Osteocyte (in vitro differentiated cells): Measurements from ENCODE around the gene TLE7. TPM values are rescaled to one million over a fixed set of nuclear protein-coding genes. Genes with fewer than 3 reads are reported as not detected.

Experiments
- DNase-seq: peaks from one replicate; pipeline ENCODE4 v3.0.0; 2021; ENCODE audit warnings: mixed read lengths; ENCODE audit not compliant: unreplicated experiment; ENCODE audit errors: extremely low spot score
- H3K27ac Mint-ChIP-seq: one replicate; pipeline ENCODE4 v1.8.0; 2021; ENCODE audit warnings: mild to moderate bottlenecking, mixed read lengths; ENCODE audit not compliant: unreplicated experiment
- H3K27me3 Mint-ChIP-seq: one replicate; pipeline ENCODE4 v1.8.0; 2021; ENCODE audit warnings: mixed read lengths; ENCODE audit not compliant: unreplicated experiment
- H3K36me3 Mint-ChIP-seq: one replicate; pipeline ENCODE4 v1.8.0; 2021; ENCODE audit warnings: mixed read lengths; ENCODE audit not compliant: unreplicated experiment
- H3K4me1 Mint-ChIP-seq: one replicate; pipeline ENCODE4 v1.8.0; 2021; ENCODE audit warnings: mixed read lengths; ENCODE audit not compliant: unreplicated experiment
- H3K4me3 Mint-ChIP-seq: one replicate; pipeline ENCODE4 v1.8.0; 2021; ENCODE audit warnings: mild to moderate bottlenecking, moderate library complexity, mixed read lengths; ENCODE audit not compliant: unreplicated experiment
- H3K9me3 Mint-ChIP-seq: one replicate; pipeline ENCODE4 v1.8.0; 2021; ENCODE audit warnings: mixed read lengths; ENCODE audit not compliant: unreplicated experiment
- total RNA-seq: library from RNA; stranded (reverse); gene quantifications from 2 replicates; pipeline ENCODE4 v1.2.1, GENCODE V29; 2021
- TF ChIP-seq, protein P1 (sequence below): fragments of 200-600 bp; sonication (generic); IDR thresholded peaks from 2 replicates; pipeline ENCODE4 v1.5.0; 2021; ENCODE audit warnings: antibody characterized with exemption, mild to moderate bottlenecking, moderate library complexity

TLE7 gene
- total RNA-seq, 1 donor from 2014 or later: not detected

DNA sequence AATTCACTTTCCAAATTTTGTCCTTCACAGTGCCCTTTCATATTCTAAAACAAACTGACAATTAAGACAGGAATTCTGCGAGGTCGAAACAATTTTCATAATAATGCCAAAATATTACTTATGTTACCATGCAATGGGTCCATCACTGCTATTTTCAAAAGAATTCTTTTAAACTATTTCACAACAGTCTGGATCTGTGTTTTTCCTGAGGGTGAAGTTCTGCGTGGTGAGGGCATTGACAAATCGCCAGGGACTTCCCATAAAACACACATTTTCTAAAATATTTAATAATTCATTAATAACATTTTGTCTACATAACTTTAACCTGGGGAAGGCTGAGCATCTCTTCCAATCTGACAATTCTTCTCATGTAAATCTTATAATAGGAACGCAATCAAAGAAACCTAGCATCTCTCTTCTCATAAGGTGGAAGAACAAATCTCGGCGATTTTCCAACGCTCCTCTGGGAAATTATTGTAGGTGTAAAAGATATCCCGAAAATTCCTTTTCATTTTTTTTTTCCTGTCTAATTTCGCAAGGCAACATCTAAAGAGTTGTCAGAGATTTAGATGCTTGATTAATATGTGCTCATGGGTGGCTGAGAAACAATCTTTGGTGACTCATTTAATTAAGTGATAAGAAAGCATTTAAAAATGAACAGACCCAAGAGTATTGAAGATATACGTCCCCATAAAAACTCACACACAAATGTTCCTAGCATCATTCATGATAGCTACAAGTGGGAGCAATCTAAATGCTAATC, 41.9 kb downstream of the TLE7 start:
- no peak overlapping the region for H3K27ac Mint-ChIP-seq
- TF ChIP-seq, protein P1, sequence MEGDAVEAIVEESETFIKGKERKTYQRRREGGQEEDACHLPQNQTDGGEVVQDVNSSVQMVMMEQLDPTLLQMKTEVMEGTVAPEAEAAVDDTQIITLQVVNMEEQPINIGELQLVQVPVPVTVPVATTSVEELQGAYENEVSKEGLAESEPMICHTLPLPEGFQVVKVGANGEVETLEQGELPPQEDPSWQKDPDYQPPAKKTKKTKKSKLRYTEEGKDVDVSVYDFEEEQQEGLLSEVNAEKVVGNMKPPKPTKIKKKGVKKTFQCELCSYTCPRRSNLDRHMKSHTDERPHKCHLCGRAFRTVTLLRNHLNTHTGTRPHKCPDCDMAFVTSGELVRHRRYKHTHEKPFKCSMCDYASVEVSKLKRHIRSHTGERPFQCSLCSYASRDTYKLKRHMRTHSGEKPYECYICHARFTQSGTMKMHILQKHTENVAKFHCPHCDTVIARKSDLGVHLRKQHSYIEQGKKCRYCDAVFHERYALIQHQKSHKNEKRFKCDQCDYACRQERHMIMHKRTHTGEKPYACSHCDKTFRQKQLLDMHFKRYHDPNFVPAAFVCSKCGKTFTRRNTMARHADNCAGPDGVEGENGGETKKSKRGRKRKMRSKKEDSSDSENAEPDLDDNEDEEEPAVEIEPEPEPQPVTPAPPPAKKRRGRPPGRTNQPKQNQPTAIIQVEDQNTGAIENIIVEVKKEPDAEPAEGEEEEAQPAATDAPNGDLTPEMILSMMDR: no peak

DNA sequence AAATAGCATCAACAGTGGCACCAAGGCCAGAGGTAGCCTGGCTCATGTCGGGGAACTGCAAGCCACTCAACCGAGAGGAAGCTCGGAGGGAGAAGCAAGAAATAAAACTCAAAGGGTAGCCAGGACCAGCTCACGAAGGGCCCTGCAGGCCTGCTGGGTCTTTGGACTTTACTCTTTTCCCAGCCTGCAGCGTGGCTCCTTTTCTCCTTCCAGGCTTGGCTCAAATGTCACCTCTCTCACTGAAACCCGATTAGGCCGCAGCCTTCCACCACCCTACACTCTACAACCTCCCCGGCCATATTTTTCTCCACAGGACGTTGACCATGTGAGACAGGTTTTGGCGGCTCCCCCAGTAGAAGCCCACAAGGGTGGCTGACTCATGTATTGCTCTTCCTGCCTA, 45.3 kb downstream of the TLE7 start:
- Mint-ChIP-seq H3K27me3 (no peaks in the 10 kb centered on the region), H3K27ac (no peak overlapping the region), H3K4me1 (no peaks in the 10 kb centered on the region), H3K4me3 (no peak overlapping the region), H3K9me3 (no peaks in the 10 kb centered on the region), H3K36me3 (no peaks in the 10 kb centered on the region)
- TF ChIP-seq, protein P1: no peak
- DNase-seq: no peak

More for the DNA sequence above, 41.9 kb downstream of the TLE7 start:
- no peaks in the 10 kb centered on the region for H3K9me3 Mint-ChIP-seq
- DNase-seq: no peak
- no peak overlapping the region for H3K4me3 Mint-ChIP-seq
- peaks cover 2% of the 10 kb centered on the region for H3K27me3 Mint-ChIP-seq
- no peaks in the 10 kb centered on the region for H3K36me3 Mint-ChIP-seq
- H3K4me1 Mint-ChIP-seq: no peaks in the 10 kb centered on the region

DNA sequence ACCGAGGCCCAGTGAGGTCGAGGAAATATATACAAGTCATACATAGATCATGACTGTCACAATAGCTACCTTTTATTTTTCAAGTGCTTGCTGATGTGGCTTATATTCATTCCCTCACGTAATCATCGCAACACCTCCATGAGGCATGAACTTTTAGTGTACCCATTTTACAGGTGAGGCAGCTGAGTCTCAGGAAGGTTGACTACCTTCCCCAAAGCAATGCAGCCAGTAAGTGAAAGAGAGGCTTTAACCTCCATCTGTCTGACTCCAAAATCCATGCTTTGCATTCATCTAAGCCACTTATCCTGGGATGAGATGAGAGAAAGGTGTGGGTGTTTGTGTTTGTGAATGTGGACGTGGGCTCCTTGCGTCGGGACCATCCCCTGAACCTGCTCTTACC, 52.5 kb downstream of the TLE7 start:
- DNase-seq: no peak
- peaks cover 3% of the 10 kb centered on the region for H3K27me3 Mint-ChIP-seq
- no peak overlapping the region for H3K27ac Mint-ChIP-seq
- TF ChIP-seq, protein P1: no peak
- no peaks in the 10 kb centered on the region for H3K36me3 Mint-ChIP-seq
- H3K4me1 Mint-ChIP-seq: no peaks in the 10 kb centered on the region
- H3K9me3 Mint-ChIP-seq: no peaks in the 10 kb centered on the region
- H3K4me3 Mint-ChIP-seq: no peak overlapping the region

DNA sequence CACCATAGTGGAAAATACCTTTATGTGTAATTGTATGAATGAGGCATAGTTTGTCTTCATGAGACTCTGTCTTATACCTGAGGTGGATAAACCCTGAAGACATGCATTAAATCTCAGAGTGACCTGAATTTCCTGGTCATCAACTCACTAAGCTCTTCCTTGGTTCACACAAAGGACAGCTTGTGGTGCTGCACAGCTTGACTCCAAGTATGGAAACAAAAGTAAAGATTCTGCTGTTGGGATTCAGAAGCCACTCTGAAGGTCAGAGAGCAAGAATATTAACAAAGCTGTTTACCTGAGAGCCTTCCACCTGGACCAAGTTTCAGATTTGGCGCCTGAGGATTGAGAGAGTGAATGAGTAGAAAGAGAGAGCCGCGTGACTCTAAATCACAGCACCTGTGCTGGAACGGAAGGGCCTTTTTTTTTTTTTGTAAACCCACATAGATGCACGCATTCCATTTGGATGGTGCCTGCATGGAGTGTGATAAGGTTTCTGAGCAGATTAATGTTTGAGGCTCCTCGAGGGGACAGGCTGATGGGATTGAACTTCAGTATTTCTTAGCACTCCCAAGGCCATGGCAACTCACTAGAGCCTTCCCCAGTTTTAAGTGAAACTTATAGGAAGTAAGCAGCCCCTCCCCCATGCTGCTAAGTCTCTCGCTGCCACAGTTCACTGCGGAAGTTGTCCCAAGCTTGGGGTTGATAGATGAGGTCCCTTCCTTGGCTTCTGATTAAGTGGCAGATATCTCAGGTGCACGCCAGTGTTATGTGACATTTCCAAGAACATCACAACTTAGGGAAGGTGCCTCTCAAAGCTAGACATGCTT, 54.6 kb downstream of the TLE7 start:
- Mint-ChIP-seq H3K27me3 (peaks cover 3% of the 10 kb centered on the region), H3K4me1 (no peaks in the 10 kb centered on the region), H3K4me3 (no peak overlapping the region), H3K9me3 (no peaks in the 10 kb centered on the region), H3K27ac (no peak overlapping the region), H3K36me3 (no peaks in the 10 kb centered on the region)
- DNase-seq: no peak
- TF ChIP-seq, protein P1: no peak
